ENCODE data around the gene ICAM3.
"Not testable (repeated sequence)": the region's sequence is repeated elsewhere in the genome, so short reads cannot be mapped to it uniquely, and the experiment has no call there.

ICAM3 gene

GRCh38 chr19:10352764-10353671 lies 13.6 kb upstream of the ICAM3 start:
- DNase-seq (ENCODE audit: low read depth, low spot score), result peak; percentile 98

- no peak for DNase-seq (ENCODE audit: low read depth, low spot score)
Observed at GRCh38 chr19:10346509-10346908, 7.1 kb upstream of the ICAM3 start.

GRCh38 chr19:10344780-10345179 lies 5.4 kb upstream of the ICAM3 start:
- DNase-seq (ENCODE audit: low read depth, low spot score), result no peak

- DNase-seq (ENCODE audit: low read depth, low spot score), result no peak
Observed at GRCh38 chr19:10343495-10343894, 4.1 kb upstream of the ICAM3 start.

- DNase-seq (ENCODE audit: low read depth, low spot score), result no peak
Observed at GRCh38 chr19:10339977-10340376, 553 bp upstream of the ICAM3 start.

- no peak for DNase-seq (ENCODE audit: low read depth, low spot score)
Observed at GRCh38 chr19:10338940-10339339, 484 bp downstream of the ICAM3 start.

- not testable (repeated sequence) for DNase-seq (ENCODE audit: low read depth, low spot score)
Observed at GRCh38 chr19:10336725-10337124, 2.7 kb downstream of the ICAM3 start.

- peak; percentile 36 for DNase-seq (ENCODE audit: low read depth, low spot score)
Observed at GRCh38 chr19:10335352-10335985, 4.0 kb downstream of the ICAM3 start.

- peak; percentile 93 for DNase-seq (ENCODE audit: low read depth, low spot score)
Observed at GRCh38 chr19:10334588-10335351, 4.7 kb downstream of the ICAM3 start.

- no peak for DNase-seq (ENCODE audit: low read depth, low spot score)
Observed at GRCh38 chr19:10333758-10334587, 5.5 kb downstream of the ICAM3 start.

GRCh38 chr19:10332965-10333757 lies 6.3 kb downstream of the ICAM3 start, which contains the start of gene RAVER1:
TSS of gene RAVER1 (minus strand) at chr19:10333529. CDS start at chr19:10333507, 22 bp downstream.
- DNase-seq (ENCODE audit: low read depth, low spot score), result peak; percentile 96

GRCh38 chr19:10332158-10332964 lies 7.1 kb downstream of the ICAM3 start:
- no peak for DNase-seq (ENCODE audit: low read depth, low spot score)

- DNase-seq (ENCODE audit: low read depth, low spot score), result no peak
Observed at GRCh38 chr19:10329555-10329954, 9.9 kb downstream of the ICAM3 start.

- DNase-seq (ENCODE audit: low read depth, low spot score), result no peak
Observed at GRCh38 chr19:10328558-10329429, 10.6 kb downstream of the ICAM3 start.

- no peak for DNase-seq (ENCODE audit: low read depth, low spot score)
Observed at GRCh38 chr19:10327793-10328192, 11.6 kb downstream of the ICAM3 start.

- no peak for DNase-seq (ENCODE audit: low read depth, low spot score)
Observed at GRCh38 chr19:10325732-10326131, 13.7 kb downstream of the ICAM3 start.

GRCh38 chr19:10321874-10322835 lies 17.3 kb downstream of the ICAM3 start:
- DNase-seq (ENCODE audit: low read depth, low spot score), result no peak
